LHCN-M2 (cell line): ENCODE measurements around the gene PLIN3. TPM values are rescaled to one million over a fixed set of nuclear protein-coding genes. Genes with fewer than 3 reads are reported as not detected.
"Not testable (repeated sequence)": the region's sequence is repeated elsewhere in the genome, so short reads cannot be mapped to it uniquely, and the experiment has no call there.

Source experiments
- DNase-seq: peaks from one replicate; pipeline ENCODE4 v3.0.0-alpha.2; 2012; ENCODE audit warnings: low read depth
- total RNA-seq: library from RNA; depleted of rRNA; stranded (reverse); fragments of >200 nt; gene quantifications from 2 replicates; pipeline ENCODE4 v1.2.3, GENCODE V29; 2014

Gene PLIN3
- total RNA-seq, 1 experiment from 2014 or later: 379 TPM

DNA sequence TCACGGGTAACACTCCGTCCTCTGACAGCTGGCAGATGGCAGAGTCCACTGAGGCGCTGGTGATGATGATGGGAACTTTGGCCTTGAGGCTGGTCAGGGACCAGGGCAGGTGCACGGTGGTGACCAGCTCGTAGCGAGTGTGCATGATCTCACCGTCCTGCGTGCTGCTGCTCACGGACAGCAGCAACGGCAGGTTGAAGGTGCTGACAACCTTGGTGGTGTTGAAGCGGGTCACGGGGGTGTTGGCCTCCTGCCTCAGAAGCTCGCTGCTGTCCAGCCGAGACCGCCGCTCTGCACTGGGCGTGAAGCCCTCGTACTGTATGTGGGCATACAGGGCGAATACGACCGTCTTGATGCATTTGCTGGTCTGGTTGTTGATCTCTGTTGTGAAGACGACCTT, 23.6 kb upstream of the PLIN3 start:
- no peak for DNase-seq

DNA sequence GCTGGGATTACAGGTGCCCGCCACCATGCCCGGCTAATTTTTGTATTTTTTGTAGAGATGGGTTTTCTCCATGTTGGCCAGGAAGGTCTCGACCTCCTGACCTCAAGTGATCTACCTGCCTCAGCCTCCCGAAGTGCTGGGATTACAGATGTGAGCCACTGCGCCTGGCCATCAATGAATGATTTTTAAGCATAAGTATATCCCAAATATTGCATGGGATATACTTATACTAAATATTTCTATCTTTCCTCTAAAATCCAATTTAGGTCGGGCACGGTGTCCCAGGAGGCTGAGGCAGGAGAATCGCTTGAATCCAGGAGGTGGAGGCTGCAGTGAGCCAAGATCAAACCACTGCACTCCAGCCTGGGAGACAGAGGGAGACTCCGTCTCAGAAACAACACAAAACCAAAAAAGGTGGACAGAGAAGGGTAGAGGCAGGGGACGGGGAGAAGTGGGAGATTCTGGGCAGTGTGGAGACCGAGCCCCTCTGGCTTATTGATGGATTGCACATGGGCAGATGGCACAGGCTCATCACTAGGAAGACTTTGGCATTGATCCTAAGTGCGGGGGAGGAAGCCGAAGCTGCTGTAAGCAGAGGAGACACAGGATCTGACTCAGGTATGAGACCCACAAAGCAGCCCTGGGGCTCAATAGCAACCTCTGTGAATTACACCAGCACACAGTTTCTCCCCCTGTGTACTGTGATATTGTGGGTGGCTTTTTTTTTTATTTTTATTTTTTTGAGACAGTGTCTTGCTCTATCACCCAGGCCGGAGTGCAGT, 21.8 kb upstream of the PLIN3 start:
- DNase-seq: peak; percentile 55

DNA sequence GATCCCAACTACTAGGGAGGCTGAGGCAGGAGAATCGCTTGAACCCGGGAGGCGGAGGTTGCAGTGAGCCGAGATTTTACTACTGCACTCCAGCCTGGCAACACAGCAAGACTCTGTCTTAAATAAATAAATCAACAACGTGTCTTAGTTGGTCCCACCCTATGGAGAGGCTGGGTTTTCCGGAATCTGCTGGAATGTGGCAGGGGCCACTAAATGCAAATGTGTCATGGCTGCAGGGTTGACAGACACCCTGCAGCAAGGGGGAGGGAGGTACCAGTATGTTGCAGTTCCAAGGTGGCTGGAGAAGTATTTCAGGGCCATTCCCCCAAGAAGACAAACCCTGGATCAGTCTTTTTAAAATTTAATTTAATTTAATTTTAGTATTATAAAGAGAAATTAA, 20.3 kb upstream of the PLIN3 start:
- DNase-seq: not testable (repeated sequence)

DNA sequence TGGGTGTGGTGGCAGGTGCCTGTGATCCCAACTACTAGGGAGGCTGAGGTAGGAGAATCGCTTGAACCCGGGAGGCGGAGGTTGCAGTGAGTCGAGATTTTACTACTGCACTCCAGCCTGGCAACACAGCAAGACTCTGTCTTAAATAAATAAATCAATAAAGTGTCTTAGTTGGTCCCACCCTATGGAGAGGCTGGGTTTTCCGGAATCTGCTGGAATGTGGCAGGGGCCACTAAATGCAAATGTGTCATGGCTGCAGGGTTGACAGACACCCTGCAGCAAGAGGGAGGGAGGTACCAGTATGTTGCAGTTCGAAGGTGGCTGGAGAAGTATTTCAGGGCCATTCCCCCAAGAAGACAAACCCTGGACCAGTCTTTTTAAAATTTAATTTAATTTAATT, 17.5 kb upstream of the PLIN3 start:
- DNase-seq: not testable (repeated sequence)

DNA sequence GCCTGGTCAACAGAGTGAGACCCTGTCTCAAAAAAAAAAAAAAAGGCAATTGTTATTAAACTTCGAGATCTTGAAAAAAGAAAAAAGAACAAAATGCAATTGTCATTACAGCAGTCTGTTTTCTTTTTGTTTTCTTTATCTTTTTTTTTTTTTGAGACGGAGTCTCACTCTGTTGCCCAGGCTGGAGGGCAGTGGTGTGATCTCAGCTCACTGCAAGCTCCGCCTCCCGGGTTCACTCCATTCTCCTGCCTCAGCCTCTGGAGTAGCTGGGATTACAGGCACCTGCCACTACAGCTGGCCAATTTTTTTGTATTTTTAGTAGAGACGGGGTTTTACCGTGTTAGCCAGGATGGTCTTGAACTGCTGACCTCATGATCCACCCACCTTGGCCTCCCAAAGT, 15.4 kb upstream of the PLIN3 start:
- not testable (repeated sequence) for DNase-seq

DNA sequence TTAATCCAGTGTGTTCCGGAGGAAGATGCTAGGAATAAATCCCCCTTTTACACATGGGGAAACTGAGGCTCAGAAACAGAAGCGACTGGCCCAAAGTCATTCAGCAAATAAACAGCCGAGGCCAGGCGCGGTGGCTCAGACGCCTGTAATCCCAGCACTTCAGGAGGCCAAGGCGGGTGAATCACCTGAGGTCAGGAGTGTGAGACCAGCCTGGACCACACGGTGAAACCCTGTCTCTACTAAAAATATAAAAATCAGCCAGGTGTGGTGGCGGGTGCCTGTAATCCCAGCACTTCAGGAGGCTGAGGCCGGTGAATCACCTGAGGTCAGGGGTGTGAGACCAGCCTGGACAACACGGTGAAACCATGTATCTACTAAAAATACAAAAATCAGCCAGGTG, 11.6 kb upstream of the PLIN3 start:
- no peak for DNase-seq

DNA sequence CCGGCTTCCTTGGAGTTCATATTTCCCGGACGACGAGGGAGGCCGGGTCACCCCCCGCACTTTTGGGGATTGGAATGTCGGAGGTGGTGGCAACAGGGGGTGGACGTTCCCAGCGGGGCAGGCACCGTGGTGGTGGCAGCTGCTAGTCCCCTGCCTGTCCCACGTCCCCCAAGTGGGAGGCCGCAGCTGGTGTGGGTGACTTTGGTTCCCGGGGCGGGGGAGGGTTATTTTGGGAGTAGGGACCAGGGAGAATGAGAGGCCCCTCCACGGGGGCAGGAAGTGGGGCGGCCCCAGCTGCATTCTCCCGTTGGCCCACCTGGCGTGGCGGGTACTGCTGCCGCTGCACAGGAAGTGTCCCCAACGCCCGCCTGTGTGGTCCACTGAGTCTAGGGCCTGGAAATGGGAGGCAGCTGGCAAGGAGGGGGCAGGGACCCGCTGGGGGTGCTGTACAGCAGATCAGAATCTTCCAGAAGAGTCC, 11.1 kb upstream of the PLIN3 start:
- DNase-seq: peak; percentile 76

DNA sequence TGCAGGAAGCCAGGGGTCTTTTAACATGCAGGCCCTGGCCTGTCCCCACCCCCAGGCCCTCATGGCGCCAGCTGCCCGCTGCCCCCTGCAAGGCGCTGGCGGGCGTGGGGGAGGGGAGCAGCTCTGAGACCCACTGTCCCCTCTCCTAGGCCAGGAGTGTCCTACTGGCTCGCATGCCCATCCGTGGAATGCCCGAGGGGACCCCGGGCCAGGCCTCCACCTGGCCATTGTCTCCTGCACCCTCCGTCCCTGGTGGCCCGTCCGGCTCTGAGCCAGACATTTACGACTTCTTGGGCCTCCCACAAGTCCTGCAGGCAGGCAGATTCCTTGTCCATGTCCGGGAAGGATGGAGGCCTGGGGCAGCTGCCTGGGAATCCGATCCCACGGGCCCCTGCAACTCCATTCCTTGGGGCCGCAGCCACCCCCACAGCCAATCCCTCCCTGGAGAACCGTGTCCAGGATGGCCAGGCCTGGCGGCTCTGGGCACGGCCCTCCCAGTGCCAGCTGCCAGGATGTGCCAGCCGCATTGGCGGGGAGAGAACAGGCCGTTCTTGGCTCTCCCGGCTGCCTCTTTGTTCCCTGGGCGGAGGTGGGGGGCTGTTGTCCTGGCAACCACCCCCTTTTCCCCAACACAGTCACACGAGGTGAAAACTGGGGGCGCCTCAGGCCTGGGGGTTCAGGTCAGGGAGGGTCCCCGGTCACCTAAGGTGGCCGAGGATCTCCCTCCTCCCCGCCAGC, 10.5 kb upstream of the PLIN3 start:
- DNase-seq: peak; percentile 92

DNA sequence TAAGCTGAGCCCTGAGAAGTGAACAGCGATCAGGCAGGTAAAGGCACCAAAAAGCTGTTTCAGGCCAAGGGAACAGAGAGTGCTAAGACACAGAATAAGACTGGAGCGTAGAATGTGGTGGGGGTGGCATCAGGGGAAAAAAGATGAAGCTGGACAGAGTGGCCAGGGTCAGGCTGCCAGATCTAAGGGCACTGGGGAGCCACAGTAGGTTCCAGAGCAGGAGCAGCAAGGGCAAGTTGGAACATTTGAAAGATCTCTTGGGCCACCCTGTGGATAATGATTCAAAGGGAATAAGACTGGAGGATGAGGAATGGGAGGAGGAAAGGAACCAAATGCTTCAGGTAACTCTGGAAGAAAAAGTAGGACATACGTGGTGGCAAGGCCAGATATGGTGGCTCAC, 6.5 kb upstream of the PLIN3 start:
- no peak for DNase-seq

DNA sequence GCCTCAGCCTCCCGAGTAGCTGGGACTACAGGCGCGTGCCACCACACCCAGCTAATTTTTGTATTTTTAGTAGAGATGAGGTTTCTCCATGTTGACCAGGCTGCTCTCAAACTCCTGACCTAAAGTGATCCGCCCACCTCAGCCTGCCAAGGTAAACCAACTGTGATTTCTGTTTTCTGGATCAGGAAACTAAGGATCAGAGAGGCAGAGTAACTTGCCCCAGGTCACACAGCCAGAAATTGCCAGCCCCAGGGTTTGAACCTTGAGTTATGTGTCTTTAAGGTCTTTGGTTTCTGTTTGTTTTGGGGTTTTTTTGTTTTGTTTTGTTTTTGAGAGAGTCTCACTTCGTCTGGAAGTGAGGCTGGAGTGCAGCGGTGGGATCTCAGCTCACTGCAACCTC, 4.2 kb upstream of the PLIN3 start:
- DNase-seq: no peak

DNA sequence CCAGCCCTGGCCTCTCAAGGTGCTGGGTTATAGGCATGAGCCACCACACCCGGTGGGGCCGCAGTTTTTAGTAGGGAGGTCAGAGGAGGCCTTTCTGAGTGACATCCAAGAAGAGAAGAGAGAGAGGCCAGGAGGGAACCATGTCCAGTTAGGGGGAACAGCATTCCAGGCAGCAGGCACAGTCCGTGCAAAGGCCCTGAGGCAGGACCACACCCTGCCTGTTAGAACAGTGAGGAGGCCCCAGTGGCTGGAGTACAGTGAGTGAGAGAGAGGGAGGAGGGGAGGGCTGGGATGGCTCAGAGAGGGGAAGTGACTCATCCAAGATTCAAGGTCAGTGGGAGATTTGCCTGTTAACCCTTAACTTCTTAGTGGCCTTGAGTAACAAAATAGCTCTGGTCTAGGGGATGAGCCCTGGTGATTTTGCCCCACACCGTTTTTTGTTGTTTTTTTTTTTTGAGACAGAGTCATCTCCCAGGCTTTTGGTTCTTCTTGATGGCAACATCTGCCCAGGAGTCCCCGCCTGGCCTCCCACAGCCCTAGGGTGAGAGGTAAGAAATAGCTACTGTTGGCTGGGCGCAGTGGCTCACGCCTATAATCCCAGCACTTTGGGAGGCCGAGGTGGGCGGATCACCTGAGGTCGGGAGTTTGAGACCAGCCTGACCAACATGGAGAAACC, 2.7 kb upstream of the PLIN3 start:
- DNase-seq: peak; percentile 97

DNA sequence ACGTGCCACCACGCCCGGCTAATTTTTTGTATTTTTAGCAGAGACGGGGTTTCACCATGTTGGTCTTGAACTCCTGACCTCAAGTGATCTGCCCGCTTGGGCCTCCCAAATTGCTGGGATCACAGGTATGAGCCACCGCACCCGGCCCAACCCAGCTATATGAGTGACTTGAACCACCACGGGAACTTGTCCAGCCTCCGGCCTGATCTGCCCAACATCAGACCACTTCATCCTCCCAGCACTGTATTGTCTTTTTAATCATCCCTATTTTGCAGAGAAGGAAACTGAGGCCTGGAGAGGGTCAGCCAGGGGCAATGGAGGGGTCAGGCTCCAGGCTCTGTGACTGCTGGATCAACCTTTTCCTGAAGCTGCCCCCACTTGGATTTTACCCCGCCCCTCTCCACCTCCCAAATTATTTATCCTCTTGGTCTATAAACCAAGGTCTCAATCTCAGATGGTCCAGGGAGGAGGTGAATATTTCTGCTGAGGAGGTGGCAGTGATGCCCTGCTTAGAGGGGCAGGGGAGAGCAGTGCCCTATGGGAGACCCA, 893 bp upstream of the PLIN3 start:
- DNase-seq: no peak

DNA sequence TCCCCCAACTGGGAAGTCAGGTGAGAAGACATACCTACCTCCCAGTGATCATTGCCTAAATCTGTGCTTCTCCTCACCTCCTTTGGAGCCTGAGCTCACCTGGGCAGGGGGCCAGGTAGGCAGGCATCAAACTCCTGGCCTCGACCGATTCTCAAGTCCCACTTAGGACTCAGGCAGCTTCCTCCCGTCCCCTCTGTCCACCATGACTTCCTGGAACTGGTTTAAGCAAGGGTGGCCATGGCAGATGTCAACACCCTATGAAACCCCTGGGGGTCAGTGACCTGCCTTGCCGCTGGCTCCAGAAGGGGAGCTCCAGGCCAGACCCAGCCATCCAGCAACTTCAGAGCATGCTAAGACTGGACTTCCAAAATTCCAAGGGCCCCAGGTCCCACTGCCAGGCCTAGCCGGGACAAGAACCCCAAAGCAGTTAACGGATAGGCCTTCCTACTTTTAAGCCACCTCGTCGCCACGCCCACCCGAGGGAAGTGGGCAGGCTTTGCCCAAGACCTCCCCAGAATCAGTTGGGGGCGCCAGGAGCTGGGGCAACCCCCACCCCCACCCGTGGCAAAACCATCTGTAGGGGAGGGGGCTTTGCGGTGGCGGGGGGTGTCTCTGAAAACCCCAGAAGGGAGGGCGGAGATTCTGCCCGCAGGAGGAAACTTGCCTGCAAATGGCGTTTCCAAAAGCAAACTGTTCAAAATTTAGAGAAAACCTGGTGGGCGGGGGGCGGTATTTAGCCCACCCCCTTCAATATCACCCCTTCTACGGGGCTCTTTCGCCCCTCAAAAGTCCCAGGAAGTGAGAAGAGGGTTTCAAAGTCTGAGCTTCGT, 657 bp downstream of the PLIN3 start:
- peak; percentile 58 for DNase-seq

DNA sequence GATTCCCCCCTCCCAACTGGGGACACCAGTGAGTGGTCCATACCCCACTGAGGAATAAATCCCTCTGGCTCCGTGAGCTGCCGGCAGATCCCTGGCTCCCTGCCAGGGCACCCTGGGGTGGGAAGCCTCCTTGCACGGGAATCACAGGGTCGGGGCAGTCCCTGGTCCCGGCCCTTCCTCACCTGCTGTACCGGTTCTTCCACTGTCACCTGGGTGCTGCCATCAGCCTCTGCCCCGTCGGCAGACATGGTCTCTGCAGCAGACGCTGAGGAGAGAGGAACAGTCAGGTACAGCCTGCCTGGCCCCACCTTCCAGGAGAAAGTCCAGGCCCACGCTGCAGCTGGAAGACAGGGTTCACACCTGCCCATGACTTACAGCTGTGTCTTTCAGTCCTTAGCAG, 6.3 kb downstream of the PLIN3 start:
- no peak for DNase-seq

DNA sequence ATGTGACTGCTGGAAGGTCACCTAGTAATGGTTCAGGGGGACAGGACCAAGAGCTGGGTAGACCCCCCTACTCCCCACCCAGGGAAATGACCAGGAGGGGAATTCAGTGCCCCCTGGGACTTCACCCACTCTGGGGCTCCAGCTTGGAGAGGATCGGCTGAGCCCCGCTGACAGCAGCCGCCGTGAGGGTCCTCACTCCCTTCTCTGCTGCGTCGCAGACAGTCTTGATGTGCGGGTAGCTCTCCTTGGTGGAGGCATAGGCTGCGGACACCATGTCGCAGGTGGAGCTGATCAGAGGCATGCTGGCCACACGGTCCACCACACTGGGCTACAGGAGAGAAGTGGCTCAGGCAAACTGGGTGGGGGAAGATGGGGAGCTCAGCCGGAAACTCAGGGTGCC, 7.8 kb downstream of the PLIN3 start:
- no peak for DNase-seq

DNA sequence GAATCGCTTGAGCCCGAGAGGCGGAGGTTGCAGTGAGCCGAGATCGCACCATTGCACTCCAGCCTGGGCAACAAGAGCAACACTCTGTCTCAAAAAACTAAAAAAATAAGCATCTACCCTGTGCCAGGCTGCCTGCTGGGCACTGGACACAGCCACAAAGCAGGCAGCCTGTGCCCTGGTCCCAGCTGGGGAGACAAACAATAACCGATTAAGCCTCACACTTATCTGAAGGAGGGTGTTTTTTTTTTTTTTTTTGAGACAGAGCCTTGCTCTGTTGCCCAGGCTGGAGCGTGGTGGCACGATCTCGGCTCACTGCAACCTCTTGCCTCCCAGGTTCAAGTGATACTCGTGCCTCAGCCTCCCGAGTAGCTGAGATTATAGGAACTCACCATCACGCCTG, 11.0 kb downstream of the PLIN3 start:
- DNase-seq: not testable (repeated sequence)

DNA sequence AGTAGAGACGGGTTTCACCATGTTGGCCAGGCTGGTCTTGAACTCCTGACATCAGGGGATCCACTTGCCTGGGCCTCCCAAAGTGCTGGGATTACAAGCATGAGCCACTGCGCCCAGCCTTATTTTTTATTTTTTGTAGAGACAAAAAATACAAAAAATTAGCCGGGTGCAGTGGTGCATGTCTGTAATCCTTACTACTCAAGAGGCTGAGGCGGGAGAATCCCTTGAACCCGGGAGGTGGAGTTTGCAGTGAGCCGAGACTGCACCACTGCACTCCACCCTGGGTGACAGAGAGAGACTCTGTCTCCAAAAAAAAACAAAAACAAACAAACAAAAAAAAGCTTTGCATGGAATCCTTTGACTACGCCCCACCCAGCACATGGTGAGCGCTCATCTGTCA, 14.0 kb downstream of the PLIN3 start:
- DNase-seq: not testable (repeated sequence)

DNA sequence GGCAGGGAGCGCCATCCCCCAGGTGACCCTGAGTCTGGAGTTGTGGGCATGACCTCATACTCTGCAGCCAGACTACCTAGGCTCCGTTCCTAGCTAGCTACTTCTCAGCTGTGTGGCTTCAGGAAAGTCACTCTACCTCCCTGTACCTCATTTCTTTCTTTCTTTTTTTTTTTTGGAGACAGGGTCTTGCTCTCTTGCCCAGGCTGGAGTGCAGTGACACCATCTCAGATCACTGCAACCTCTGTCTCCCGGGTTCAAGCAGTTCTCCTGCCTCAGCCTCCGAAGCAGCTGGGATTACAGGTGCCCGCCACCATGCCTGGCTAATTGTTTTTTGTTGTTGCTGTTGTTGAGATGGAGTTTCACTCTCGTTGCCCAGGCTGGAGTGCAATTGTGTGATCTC, 15.0 kb downstream of the PLIN3 start:
- DNase-seq: no peak

DNA sequence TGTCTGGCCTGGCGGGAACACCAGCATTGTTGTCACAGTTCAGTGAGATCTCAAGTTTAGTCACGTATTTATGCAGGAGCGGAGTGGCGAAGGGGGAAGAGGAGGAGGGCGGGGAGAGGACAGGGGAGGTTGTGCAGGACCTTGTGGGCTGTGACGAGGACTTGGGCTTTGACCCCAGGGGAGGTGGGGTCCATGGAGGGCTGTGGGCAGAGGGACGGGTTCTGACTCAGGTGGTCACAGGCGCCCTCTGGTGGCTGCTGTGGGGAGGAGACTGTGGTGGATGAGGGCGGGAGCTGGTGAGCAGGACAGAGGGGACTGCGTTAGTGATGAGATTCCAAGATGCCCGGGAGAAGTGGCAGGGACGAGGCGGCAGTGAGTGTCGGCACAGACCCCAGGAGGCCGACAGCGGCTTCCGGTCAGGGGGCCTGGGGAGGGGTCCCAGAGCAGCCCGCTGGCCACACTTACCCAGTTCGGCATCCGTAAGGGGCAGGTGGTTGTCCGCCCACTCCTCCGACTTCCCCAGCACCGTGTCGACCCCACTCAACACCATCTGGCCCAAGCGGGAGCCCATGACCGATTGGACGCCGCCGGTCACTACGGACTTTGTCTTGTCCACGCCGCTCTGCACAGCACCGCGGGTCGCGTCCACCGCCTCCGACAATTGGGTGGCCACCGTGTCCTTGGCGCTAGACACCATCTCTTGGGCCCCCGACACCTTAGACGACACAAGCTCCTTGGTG, 15.7 kb downstream of the PLIN3 start:
- peak; percentile 43 for DNase-seq

DNA sequence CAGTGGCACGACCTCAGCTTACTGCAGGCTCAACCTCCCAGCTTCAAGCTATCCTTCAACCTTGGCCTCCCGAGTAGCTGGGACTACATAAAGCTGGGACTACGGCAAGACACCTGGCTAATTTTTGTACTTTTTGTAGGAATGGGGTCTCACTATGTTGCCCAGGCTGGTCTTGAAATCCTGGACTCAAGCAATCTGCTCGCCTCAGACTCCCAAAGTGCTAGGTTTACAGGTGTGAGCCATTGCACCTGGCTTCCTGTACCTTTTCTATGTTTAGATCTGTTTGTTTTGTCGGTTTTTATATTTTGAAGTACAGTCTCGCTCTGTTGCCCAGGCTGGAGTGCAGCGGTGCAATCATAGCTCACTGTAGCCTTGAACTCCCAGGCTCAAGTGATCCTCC, 18.4 kb downstream of the PLIN3 start:
- DNase-seq: no peak
